Liver (tissue), 3 donors: Measurements from ENCODE around the gene VIPR2.

Experiments
- GABPA ChIP-seq, 2 donors: IDR thresholded peaks in 1 of 2; conservative IDR thresholded peaks in 1 of 2; 2 replicates each; pipeline ENCODE4 v1.6.1; 2016; ENCODE audit warnings: antibody characterized with exemption in 2 of 2, mild to moderate bottlenecking in 1 of 2, moderate library complexity in 1 of 2
- HNF4A ChIP-seq, 2 donors: conservative IDR thresholded peaks; 2 replicates each; pipeline ENCODE4 v1.6.1; 2016; ENCODE audit warnings: antibody characterized with exemption in 2 of 2, mild to moderate bottlenecking in 2 of 2
- JUND ChIP-seq, 2 donors: IDR thresholded peaks; 2 replicates each; pipeline ENCODE4 v1.6.1; 2016; ENCODE audit warnings: antibody characterized with exemption in 2 of 2
- MAX ChIP-seq: IDR thresholded peaks from 2 replicates; pipeline ENCODE4 v1.6.1; 2016; ENCODE audit warnings: antibody characterized with exemption
- RAD21 ChIP-seq, 2 donors: IDR thresholded peaks; 2 replicates each; pipeline ENCODE4 v1.6.1; 2016; ENCODE audit warnings: antibody characterized with exemption in 2 of 2, mild to moderate bottlenecking in 2 of 2
- REST ChIP-seq: IDR thresholded peaks from 2 replicates; pipeline ENCODE4 v1.6.1; 2016; ENCODE audit warnings: antibody characterized with exemption, mild to moderate bottlenecking
- SP1 ChIP-seq: IDR thresholded peaks from 2 replicates; pipeline ENCODE4 v1.6.1; 2018; ENCODE audit warnings: antibody characterized with exemption, mild to moderate bottlenecking
- TAF1 ChIP-seq: conservative IDR thresholded peaks from 2 replicates; pipeline ENCODE4 v1.6.1; 2016; ENCODE audit warnings: antibody characterized with exemption, mild to moderate bottlenecking
- YY1 ChIP-seq: IDR thresholded peaks from 2 replicates; pipeline ENCODE4 v1.6.1; 2016; ENCODE audit warnings: antibody characterized with exemption, mild to moderate bottlenecking
- TF ChIP-seq, protein P1 (sequence below): fragments of 150-350 bp; IDR thresholded peaks from 2 replicates; pipeline ENCODE4 v1.5.1; 2017; ENCODE audit warnings: improper control_type of control experiment, low read depth, low read length; ENCODE audit not compliant: missing input control
- donor health status: healthy.
- donor health status: healthy.

DNA sequence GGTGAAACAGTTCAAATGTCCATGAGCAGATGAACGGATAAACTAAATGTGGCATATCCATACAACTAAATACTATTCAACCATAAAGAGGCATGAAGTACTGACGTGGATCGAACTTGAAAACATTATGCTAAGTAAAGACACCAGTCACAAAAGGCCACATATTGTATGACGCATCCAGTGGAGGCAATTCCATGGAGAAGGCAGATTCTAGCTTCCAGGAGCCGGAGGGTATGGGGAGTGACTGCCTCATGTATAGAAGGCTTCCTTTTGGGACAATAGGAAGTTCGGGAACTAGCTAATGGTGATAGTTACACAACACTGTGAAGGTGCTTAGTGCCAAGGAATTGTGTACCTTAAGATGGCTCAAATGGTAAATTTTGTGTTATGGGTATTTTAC is 98.4 kb downstream of the VIPR2 start:
- TF ChIP-seq SP1, result no peak
- TF ChIP-seq REST, result no peak
- TF ChIP-seq MAX, result no peak
- TF ChIP-seq TAF1, result no peak
- no peak for TF ChIP-seq HNF4A (conservative IDR thresholded peaks at IDR 0.05)
- TF ChIP-seq, protein P1, sequence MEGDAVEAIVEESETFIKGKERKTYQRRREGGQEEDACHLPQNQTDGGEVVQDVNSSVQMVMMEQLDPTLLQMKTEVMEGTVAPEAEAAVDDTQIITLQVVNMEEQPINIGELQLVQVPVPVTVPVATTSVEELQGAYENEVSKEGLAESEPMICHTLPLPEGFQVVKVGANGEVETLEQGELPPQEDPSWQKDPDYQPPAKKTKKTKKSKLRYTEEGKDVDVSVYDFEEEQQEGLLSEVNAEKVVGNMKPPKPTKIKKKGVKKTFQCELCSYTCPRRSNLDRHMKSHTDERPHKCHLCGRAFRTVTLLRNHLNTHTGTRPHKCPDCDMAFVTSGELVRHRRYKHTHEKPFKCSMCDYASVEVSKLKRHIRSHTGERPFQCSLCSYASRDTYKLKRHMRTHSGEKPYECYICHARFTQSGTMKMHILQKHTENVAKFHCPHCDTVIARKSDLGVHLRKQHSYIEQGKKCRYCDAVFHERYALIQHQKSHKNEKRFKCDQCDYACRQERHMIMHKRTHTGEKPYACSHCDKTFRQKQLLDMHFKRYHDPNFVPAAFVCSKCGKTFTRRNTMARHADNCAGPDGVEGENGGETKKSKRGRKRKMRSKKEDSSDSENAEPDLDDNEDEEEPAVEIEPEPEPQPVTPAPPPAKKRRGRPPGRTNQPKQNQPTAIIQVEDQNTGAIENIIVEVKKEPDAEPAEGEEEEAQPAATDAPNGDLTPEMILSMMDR, result no peak
- no peak for TF ChIP-seq YY1
- TF ChIP-seq RAD21 (IDR thresholded peaks at IDR 0.05), result no peak
- no peak for TF ChIP-seq JUND (IDR thresholded peaks at IDR 0.05)
- TF ChIP-seq GABPA (IDR thresholded peaks at IDR 0.05 in 1 of 2, conservative IDR thresholded peaks at IDR 0.05 in 1 of 2), result no peak
